ENCODE measurements around the gene PLAC1.

The PLAC1 gene

DNA sequence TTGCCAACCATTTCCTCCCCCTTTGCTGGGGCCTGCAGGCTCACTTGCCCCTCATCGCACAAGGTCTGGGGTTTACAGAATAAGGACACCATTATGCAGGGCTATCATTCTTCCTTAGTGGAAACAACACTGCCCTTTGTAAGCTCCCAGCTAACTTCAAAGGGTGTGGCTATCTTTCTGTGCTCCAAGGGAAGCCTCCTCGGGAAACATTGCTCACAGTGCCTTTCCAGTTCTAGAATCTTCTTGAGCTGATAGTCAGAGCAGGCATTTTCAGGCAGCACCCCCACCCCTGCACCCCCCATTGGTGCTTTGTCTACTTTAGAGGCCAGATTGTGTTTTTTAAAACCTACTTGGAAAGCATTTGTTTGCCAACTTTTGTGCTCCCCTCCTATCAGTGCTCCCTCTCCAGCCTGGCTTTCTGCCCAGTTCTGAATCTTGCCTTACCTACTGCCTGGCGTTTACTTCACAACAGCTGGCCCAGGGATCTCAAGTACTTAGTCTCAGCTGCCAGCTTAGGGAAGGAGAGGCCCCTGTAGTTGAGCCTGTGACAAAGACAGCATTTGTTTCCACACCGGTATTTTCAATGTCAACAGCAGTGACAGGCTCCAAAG is 53.5 kb downstream of the PLAC1 start:
- TF ChIP-seq, protein P1, sequence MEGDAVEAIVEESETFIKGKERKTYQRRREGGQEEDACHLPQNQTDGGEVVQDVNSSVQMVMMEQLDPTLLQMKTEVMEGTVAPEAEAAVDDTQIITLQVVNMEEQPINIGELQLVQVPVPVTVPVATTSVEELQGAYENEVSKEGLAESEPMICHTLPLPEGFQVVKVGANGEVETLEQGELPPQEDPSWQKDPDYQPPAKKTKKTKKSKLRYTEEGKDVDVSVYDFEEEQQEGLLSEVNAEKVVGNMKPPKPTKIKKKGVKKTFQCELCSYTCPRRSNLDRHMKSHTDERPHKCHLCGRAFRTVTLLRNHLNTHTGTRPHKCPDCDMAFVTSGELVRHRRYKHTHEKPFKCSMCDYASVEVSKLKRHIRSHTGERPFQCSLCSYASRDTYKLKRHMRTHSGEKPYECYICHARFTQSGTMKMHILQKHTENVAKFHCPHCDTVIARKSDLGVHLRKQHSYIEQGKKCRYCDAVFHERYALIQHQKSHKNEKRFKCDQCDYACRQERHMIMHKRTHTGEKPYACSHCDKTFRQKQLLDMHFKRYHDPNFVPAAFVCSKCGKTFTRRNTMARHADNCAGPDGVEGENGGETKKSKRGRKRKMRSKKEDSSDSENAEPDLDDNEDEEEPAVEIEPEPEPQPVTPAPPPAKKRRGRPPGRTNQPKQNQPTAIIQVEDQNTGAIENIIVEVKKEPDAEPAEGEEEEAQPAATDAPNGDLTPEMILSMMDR (IDR thresholded peaks at IDR 0.05; ENCODE audit: borderline replicate concordance, control extremely low read depth, extremely low read depth, insufficient read depth, missing control alignments), result no peak
- DNase-seq (ENCODE audit: low spot score), result no peak
- in situ Hi-C loops (cut with MboI; ENCODE audit: low sequenced_read_pairs, unreplicated experiment), result no loop called here

DNA sequence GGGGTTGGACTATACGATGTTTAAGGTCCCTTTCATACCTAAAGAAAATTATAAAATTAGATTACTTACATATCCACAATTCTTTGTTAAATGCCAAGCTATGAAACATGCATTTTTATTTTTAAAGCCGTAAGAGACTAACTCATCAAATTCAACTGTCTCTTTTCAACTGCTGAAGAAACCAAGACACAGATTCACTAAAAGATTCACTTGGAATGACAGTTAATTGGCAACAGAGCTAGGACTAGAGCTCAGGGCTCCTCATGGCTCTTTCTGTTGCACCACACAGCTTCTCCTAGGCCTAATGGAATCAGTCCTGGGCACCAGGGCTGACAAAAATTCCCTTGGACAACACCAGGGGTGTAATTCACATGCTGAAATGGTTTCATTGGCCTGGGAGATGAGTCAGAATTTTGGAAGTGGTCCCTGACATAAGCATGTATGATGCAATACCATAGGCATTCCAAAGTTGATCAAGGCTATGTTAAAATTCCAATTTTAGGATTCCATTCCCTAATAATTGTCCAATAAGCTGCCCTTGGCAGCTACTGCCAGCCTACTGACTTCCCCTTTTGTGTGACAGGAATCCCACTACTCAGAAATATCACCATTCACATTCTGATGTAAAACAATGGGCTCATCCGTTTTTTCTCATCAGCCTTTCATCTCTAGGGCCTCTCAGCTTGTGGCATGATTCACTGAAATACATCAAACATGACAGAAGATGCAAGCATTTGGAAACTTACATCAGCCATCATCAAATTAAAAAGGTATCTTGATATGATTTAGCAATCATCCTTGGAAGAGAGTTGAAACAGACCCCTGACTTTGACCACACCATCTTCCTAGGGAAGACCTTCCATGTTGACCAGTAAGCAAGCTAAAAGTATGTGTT is 54.2 kb downstream of the PLAC1 start:
- DNase-seq (ENCODE audit: low spot score), result no peak
- in situ Hi-C loops (cut with MboI; ENCODE audit: low sequenced_read_pairs, unreplicated experiment), result no loop called here
- TF ChIP-seq, protein P1 (IDR thresholded peaks at IDR 0.05; ENCODE audit: borderline replicate concordance, control extremely low read depth, extremely low read depth, insufficient read depth, missing control alignments), result no peak

DNA sequence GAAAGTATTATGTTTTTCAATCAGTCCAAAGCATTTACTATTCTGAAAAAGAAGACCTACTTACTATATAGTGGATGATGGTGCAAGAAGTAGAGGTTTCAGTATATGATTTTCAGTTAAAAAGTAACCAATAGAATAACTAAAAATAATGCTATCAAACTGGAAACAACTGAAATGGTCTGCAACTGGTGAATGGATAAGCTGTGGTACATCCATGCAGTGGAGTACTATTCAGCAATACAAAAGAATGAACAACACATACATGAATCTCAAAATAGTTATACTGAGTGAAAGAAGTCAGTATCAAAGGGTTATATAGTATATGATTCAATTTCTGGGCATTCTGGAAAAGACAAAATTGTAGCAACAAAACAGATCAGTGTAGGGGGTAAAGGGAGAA is 55.9 kb downstream of the PLAC1 start:
- DNase-seq (ENCODE audit: low spot score), result no peak
- TF ChIP-seq, protein P1 (IDR thresholded peaks at IDR 0.05; ENCODE audit: borderline replicate concordance, control extremely low read depth, extremely low read depth, insufficient read depth, missing control alignments), result no peak
- in situ Hi-C loops (cut with MboI; ENCODE audit: low sequenced_read_pairs, unreplicated experiment), result no loop called here

DNA sequence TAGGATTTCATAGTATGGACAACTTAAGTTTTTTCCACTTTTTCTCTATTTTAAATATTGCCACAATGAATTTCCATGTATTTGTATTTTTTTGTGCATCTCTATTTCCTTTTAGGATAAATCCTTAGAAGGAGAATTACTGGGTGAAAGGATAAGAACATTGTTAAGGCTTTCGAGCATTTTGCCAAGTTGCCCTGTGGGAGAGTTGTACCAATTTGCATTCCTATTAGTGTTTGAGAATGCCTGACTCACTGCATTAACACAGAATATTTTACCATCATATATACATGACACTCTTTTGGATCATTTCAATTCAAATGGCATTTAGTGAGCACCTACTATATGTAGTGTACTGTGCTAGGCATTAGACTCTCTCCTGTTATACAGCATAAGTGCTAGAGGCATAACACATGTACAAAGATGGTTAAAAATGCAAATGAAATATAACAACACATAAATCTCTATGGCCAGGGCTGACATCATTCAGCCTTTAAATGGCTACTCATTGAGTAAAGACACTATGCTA is 57.0 kb downstream of the PLAC1 start:
- in situ Hi-C loops (cut with MboI; ENCODE audit: low sequenced_read_pairs, unreplicated experiment), result no loop called here
- TF ChIP-seq, protein P1 (IDR thresholded peaks at IDR 0.05; ENCODE audit: borderline replicate concordance, control extremely low read depth, extremely low read depth, insufficient read depth, missing control alignments), result no peak
- no peak for DNase-seq (ENCODE audit: low spot score)

DNA sequence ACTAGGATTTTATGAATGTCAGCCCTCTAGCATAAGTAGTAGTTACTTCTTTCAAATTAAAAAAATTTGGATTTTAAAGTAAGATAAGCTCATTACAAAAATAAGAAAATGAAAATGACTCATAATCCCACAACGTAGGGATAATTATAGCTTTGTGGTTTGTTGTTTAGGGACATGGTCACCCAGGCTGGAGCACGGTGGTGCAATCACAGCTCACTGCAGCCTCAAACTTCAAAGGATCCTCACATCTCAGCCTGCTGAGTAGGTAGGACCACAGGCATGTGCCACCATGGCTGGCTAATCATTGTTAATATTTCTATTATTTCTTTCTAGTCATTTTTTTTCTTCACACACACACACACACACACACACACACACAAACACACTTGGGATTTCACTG is 57.6 kb downstream of the PLAC1 start:
- DNase-seq (ENCODE audit: low spot score), result no peak
- TF ChIP-seq, protein P1 (IDR thresholded peaks at IDR 0.05; ENCODE audit: borderline replicate concordance, control extremely low read depth, extremely low read depth, insufficient read depth, missing control alignments), result no peak
- in situ Hi-C loops (cut with MboI; ENCODE audit: low sequenced_read_pairs, unreplicated experiment), result no loop called here

DNA sequence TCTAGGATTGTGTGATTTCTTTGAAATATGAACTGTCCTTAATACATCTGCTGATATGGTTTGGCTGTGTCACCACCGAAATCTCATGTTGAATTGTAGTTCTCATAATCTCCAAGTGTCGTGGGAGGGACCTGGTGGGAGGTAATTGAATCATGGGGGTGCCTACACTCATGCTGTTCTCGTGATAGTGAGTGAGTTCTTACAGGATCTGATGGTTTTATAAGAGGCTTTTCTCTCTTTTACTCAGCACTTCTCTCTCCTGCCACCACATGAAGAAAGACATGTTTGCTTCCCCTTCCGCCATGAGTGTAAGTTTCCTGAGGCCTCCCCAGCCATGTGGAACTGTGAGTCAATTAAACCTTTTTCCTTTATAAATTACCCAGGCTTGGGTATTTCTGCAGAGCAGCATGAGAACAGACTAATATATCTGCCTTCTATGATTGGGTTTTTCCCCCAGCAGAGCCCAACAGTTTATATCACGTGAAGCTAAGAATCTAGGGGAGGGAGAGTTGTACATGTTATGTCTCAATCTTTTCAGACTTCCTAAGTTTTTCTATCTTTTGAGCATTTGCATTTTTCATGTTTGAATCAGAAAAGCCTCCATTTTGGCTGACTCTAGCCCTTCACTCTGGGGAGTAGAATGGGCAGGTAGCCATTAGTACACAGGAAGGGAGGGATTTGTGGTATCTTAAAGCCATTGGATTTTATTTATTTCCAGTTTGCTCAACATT is 58.9 kb downstream of the PLAC1 start:
- no peak for DNase-seq (ENCODE audit: low spot score)
- TF ChIP-seq, protein P1 (IDR thresholded peaks at IDR 0.05; ENCODE audit: borderline replicate concordance, control extremely low read depth, extremely low read depth, insufficient read depth, missing control alignments), result no peak
- in situ Hi-C loops (cut with MboI; ENCODE audit: low sequenced_read_pairs, unreplicated experiment), result no loop called here
